Gastroesophageal sphincter (tissue), 3 donors: Measurements from ENCODE around the gene NFKBIE.

Experiments
- POLR2A ChIP-seq, 2 donors: fragments of 450-650 bp; IDR thresholded peaks; one replicate each; pipeline ENCODE4 v1.6.1; 2017; ENCODE audit warnings: antibody characterized with exemption in 2 of 2, mild to moderate bottlenecking in 2 of 2, moderate library complexity in 1 of 2
- POLR2AphosphoS5 ChIP-seq: sonication (generic); formaldehyde crosslinking; IDR thresholded peaks from one replicate; pipeline ENCODE4 v1.6.1; 2017; ENCODE audit warnings: antibody characterized with exemption
- TF ChIP-seq, protein P1 (sequence below), 4 experiments: fragments of 200-600 bp in 2 of 4; fragments of 450-650 bp in 2 of 4; sonication (generic) in 1 of 4; IDR thresholded peaks; one replicate each; pipeline ENCODE4 v1.5.1; 2017 to 2019; ENCODE audit warnings: antibody characterized with exemption in 4 of 4, mild to moderate bottlenecking in 2 of 4, moderate library complexity in 2 of 4

DNA sequence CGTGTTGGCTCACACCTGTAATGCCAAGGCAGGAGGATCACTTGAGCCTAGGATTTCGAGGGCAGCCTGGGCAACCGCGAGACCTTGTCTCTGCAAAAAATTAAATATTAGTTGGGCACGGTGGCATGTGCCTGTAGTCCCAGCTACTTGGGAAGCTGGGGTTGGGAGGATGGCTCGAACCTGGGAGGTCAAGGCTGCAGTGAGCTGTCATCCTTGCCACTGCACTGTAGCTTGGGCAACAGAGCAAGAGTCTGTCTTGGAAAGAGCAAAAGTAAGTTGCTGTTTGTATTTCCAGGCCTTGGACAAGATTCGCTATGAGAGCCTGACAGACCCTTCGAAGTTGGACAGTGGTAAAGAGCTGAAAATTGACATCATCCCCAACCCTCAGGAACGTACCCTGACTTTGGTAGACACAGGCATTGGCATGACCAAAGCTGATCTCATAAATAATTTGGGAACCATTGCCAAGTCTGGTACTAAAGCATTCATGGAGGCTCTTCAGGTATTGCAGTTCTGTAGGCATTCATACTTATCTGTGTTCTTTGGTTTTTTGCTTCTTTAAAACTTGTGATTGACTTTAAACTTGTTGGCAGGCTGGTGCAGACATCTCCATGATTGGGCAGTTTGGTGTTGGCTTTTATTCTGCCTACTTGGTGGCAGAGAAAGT lies 16.1 kb downstream of the NFKBIE start:
- TF ChIP-seq POLR2AphosphoS5: no peak
- TF ChIP-seq, protein P1, sequence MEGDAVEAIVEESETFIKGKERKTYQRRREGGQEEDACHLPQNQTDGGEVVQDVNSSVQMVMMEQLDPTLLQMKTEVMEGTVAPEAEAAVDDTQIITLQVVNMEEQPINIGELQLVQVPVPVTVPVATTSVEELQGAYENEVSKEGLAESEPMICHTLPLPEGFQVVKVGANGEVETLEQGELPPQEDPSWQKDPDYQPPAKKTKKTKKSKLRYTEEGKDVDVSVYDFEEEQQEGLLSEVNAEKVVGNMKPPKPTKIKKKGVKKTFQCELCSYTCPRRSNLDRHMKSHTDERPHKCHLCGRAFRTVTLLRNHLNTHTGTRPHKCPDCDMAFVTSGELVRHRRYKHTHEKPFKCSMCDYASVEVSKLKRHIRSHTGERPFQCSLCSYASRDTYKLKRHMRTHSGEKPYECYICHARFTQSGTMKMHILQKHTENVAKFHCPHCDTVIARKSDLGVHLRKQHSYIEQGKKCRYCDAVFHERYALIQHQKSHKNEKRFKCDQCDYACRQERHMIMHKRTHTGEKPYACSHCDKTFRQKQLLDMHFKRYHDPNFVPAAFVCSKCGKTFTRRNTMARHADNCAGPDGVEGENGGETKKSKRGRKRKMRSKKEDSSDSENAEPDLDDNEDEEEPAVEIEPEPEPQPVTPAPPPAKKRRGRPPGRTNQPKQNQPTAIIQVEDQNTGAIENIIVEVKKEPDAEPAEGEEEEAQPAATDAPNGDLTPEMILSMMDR (IDR thresholded peaks at IDR 0.05): no peak
- TF ChIP-seq POLR2A (IDR thresholded peaks at IDR 0.05): no peak
